Epithelial cell of prostate (primary cell): ENCODE data around the gene SEMA3E.
A peak's percentile ranks its signal among the peaks of the same experiment; 100 is the strongest.
"Not testable (repeated sequence)": the region's sequence is repeated elsewhere in the genome, so short reads cannot be mapped to it uniquely, and the experiment has no call there.

Experiments used
- DNase-seq: peaks from one replicate; pipeline ENCODE4 v3.0.0-alpha.2; 2011; ENCODE audit warnings: low read depth, low spot score
- H3K27ac ChIP-seq: fragments of 450-650 bp; 2 replicates; pipeline ENCODE4 v1.5.1; 2017; ENCODE audit warnings: mild to moderate bottlenecking

SEMA3E gene

GRCh38 chr7:83648464-83649241 lies at the start of gene SEMA3E:
TSS of gene SEMA3E (minus strand) at chr7:83649139.
- no peak within 1 kb of the TSS for H3K27ac ChIP-seq
- DNase-seq: no peak

GRCh38 chr7:83697804-83698530 lies 49.0 kb upstream of the SEMA3E start:
- H3K27ac ChIP-seq: no peak overlapping the region
- DNase-seq: no peak

- DNase-seq: no peak
- H3K27ac ChIP-seq: no peak overlapping the region
These were observed 47.2 kb upstream of the SEMA3E start for GRCh38 chr7:83696101-83696500.

- no peak overlapping the region for H3K27ac ChIP-seq
- no peak for DNase-seq
These were observed 46.4 kb upstream of the SEMA3E start for GRCh38 chr7:83695128-83695960.

GRCh38 chr7:83693256-83693655 lies 44.3 kb upstream of the SEMA3E start:
- no peak for DNase-seq
- H3K27ac ChIP-seq: no peak overlapping the region

GRCh38 chr7:83691095-83691494 lies 42.2 kb upstream of the SEMA3E start:
- no peak overlapping the region for H3K27ac ChIP-seq
- DNase-seq: no peak

GRCh38 chr7:83689855-83690254 lies 40.9 kb upstream of the SEMA3E start:
- H3K27ac ChIP-seq: no peak overlapping the region
- DNase-seq: no peak

GRCh38 chr7:83686416-83686815 lies 37.5 kb upstream of the SEMA3E start:
- H3K27ac ChIP-seq: no peak overlapping the region
- DNase-seq: no peak

GRCh38 chr7:83684928-83685327 lies 36.0 kb upstream of the SEMA3E start:
- peak; percentile 48 for DNase-seq
- H3K27ac ChIP-seq: peak overlapping the region; percentile 13

GRCh38 chr7:83681200-83681778 lies 32.4 kb upstream of the SEMA3E start:
- DNase-seq: no peak
- H3K27ac ChIP-seq: no peak overlapping the region

GRCh38 chr7:83677180-83677866 lies 28.4 kb upstream of the SEMA3E start:
- DNase-seq: peak; percentile 63

GRCh38 chr7:83673291-83673690 lies 24.4 kb upstream of the SEMA3E start:
- DNase-seq, H3K27ac ChIP-seq: not testable (repeated sequence)

More at GRCh38 chr7:83677180-83677866, 28.4 kb upstream of the SEMA3E start:
- H3K27ac ChIP-seq: no peak overlapping the region

GRCh38 chr7:83672157-83672556 lies 23.2 kb upstream of the SEMA3E start:
- no peak overlapping the region for H3K27ac ChIP-seq
- no peak for DNase-seq

GRCh38 chr7:83663131-83663530 lies 14.2 kb upstream of the SEMA3E start:
- no peak for DNase-seq
- H3K27ac ChIP-seq: no peak overlapping the region

GRCh38 chr7:83658126-83658525 lies 9.2 kb upstream of the SEMA3E start:
- no peak for DNase-seq
- no peak overlapping the region for H3K27ac ChIP-seq

GRCh38 chr7:83655951-83656556 lies 7.1 kb upstream of the SEMA3E start:
- DNase-seq: no peak
- no peak overlapping the region for H3K27ac ChIP-seq

GRCh38 chr7:83652481-83652880 lies 3.5 kb upstream of the SEMA3E start:
- no peak for DNase-seq

GRCh38 chr7:83649701-83650100 lies 762 bp upstream of the SEMA3E start:
- DNase-seq: no peak
- H3K27ac ChIP-seq: no peak overlapping the region

More at GRCh38 chr7:83652481-83652880, 3.5 kb upstream of the SEMA3E start:
- H3K27ac ChIP-seq: no peak overlapping the region

- H3K27ac ChIP-seq: no peak overlapping the region
- no peak for DNase-seq
These were observed 2.9 kb downstream of the SEMA3E start for GRCh38 chr7:83646027-83646426.
